SK-N-SH (cell line): ENCODE data around the gene BAIAP3. TPM values are rescaled to one million over a fixed set of nuclear protein-coding genes. Genes with fewer than 3 reads are reported as not detected.

Source experiments
- CTCF ChIA-PET: fragments of 300-600, 350-600 bp; formaldehyde crosslinking; extraction: SDS; loops from one replicate; lab custom pipeline; 2021; lab: Yijun Ruan, JAX
- POLR2A ChIA-PET: fragments of 350-600 bp; sonication (Branson Sonifier 250); formaldehyde crosslinking; extraction: SDS; loops from one replicate; lab custom pipeline; 2020; ENCODE audit warnings: antibody characterized with exemption, inconsistent platforms; lab: Yijun Ruan, JAX
- DNase-seq: peaks from one replicate; pipeline ENCODE4 v3.0.0; 2012
- H2AFZ ChIP-seq: fragments of 200-600 bp; sonication (generic); 2 replicates; pipeline ENCODE4 v1.8.1; 2016; ENCODE audit warnings: antibody characterized with exemption, mild to moderate bottlenecking, low read depth
- H3F3A ChIP-seq: fragments of 200-600 bp; sonication (generic); replicated peaks from 2 replicates; pipeline ENCODE3; 2016; ENCODE audit warnings: antibody characterized with exemption, mild to moderate bottlenecking; ENCODE audit not compliant: insufficient read depth
- H3K27ac ChIP-seq, 2 experiments: fragments of 200-500 bp in 1 of 2; fragments of 200-600 bp in 1 of 2; sonication (Bioruptor generic) in 1 of 2; sonication (generic), shearing (Covaris generic) in 1 of 2; 2 replicates each; pipeline versions ENCODE4 v1.5.1 to v1.6.1; 2014 to 2016; ENCODE audit warnings: low read depth in 2 of 2, inconsistent platforms in 1 of 2, low read length in 1 of 2, mild to moderate bottlenecking in 1 of 2, mixed read lengths in 1 of 2
- H3K27me3 ChIP-seq: fragments of 200-600 bp; sonication (generic), shearing (Covaris generic); 2 replicates; pipeline ENCODE4 v1.6.1; 2016; ENCODE audit warnings: mixed run types; ENCODE audit not compliant: insufficient read depth
- H3K36me3 ChIP-seq, 2 experiments: fragments of 200-500 bp in 1 of 2; fragments of 200-600 bp in 1 of 2; sonication (Bioruptor generic) in 1 of 2; sonication (generic) in 1 of 2; replicated peaks in 1 of 2; 2 replicates each; pipeline versions ENCODE3 to v1.5.1; 2014 to 2016; ENCODE audit warnings: low read length in 1 of 2, mild to moderate bottlenecking in 1 of 2; ENCODE audit not compliant: insufficient read depth in 2 of 2, control insufficient read depth in 1 of 2
- H3K4me1 ChIP-seq, 2 experiments: fragments of 200-500 bp in 1 of 2; fragments of 200-600 bp in 1 of 2; sonication (Bioruptor generic) in 1 of 2; sonication (generic), shearing (Covaris generic) in 1 of 2; 2 replicates each; pipeline versions ENCODE4 v1.5.1 to v1.6.1; 2014 to 2016; ENCODE audit warnings: low read depth in 1 of 2, low read length in 1 of 2, mixed run types in 1 of 2; ENCODE audit not compliant: insufficient read depth in 2 of 2, control insufficient read depth in 1 of 2
- H3K4me2 ChIP-seq: fragments of 200-600 bp; sonication (generic), shearing (Covaris generic); 2 replicates; pipeline ENCODE4 v1.6.1; 2017; ENCODE audit warnings: mixed run types
- H3K4me3 ChIP-seq, 2 experiments: fragments of 200-500 bp in 1 of 2; fragments of 200-600 bp in 1 of 2; sonication (Bioruptor generic) in 1 of 2; sonication (generic), shearing (Covaris generic) in 1 of 2; 2 replicates each; pipeline versions ENCODE4 v1.5.1 to v1.8.1; 2014 to 2016; ENCODE audit warnings: low read depth in 2 of 2, inconsistent platforms in 1 of 2, low read length in 1 of 2, mild to moderate bottlenecking in 1 of 2, mixed read lengths in 1 of 2, moderate library complexity in 1 of 2
- H3K79me2 ChIP-seq: fragments of 200-600 bp; sonication (generic); 2 replicates; pipeline ENCODE4 v1.8.1; 2017; ENCODE audit warnings: mild to moderate bottlenecking; ENCODE audit not compliant: insufficient read depth
- H3K9ac ChIP-seq: fragments of 200-600 bp; sonication (generic); 2 replicates; pipeline ENCODE4 v1.6.1; 2017; ENCODE audit warnings: mixed run types
- H3K9me2 ChIP-seq: fragments of 200-600 bp; sonication (generic); 2 replicates; pipeline ENCODE4 v1.6.1; 2017; ENCODE audit warnings: mixed run types
- H3K9me3 ChIP-seq: fragments of 200-600 bp; sonication (generic); 2 replicates; pipeline ENCODE4 v1.6.1; 2017; ENCODE audit warnings: mixed run types, mild to moderate bottlenecking, moderate library complexity
- H4K20me1 ChIP-seq: fragments of 200-600 bp; sonication (generic); 2 replicates; pipeline ENCODE4 v1.6.1; 2017; ENCODE audit warnings: mild to moderate bottlenecking, mixed run types; ENCODE audit not compliant: insufficient read depth
- ELF1 ChIP-seq: IDR thresholded peaks from 2 replicates; pipeline ENCODE4 v1.4.0; 2012
- EZH2phosphoT487 ChIP-seq: fragments of 200-600 bp; sonication (generic); IDR thresholded peaks from 2 replicates; pipeline ENCODE4 v1.6.1; 2017; ENCODE audit warnings: low read depth, mixed run types, mild to moderate bottlenecking, antibody characterized with exemption, moderate library complexity, borderline replicate concordance
- GABPA ChIP-seq: IDR thresholded peaks from 2 replicates; pipeline ENCODE4 v1.4.0; 2012; ENCODE audit warnings: low read depth, mild to moderate bottlenecking
- MAX ChIP-seq: IDR thresholded peaks from 2 replicates; pipeline ENCODE4 v1.4.0; 2012; ENCODE audit warnings: low read depth
- NFIC ChIP-seq: IDR thresholded peaks from 2 replicates; pipeline ENCODE4 v1.4.0; 2012; ENCODE audit warnings: borderline replicate concordance
- NRF1 ChIP-seq: IDR thresholded peaks from 2 replicates; pipeline ENCODE4 v1.6.1; 2012; ENCODE audit warnings: low read depth, mild to moderate bottlenecking, low read length
- RAD21 ChIP-seq: IDR thresholded peaks from 2 replicates; pipeline ENCODE4 v1.6.1; 2012; ENCODE audit warnings: mild to moderate bottlenecking, low read length
- REST ChIP-seq: IDR thresholded peaks from 2 replicates; pipeline ENCODE4 v1.6.1; 2012; ENCODE audit warnings: mild to moderate bottlenecking, low read depth, low read length, moderate library complexity
- RXRA ChIP-seq: IDR thresholded peaks from 2 replicates; pipeline ENCODE4 v1.4.0; 2012; ENCODE audit warnings: low read depth, mild to moderate bottlenecking, borderline replicate concordance
- SIN3A ChIP-seq: IDR thresholded peaks from 2 replicates; pipeline ENCODE4 v1.6.1; 2012; ENCODE audit warnings: low read depth, mild to moderate bottlenecking, low read length, moderate library complexity, borderline replicate concordance
- SMC3 ChIP-seq: IDR thresholded peaks from 2 replicates; pipeline ENCODE4 v1.6.1; 2012; ENCODE audit warnings: low read depth, low read length, improper control_type of control experiment
- TAF1 ChIP-seq: IDR thresholded peaks from 2 replicates; pipeline ENCODE4 v1.6.1; 2012; ENCODE audit warnings: low read depth, mild to moderate bottlenecking, low read length, moderate library complexity, borderline replicate concordance
- TEAD4 ChIP-seq: IDR thresholded peaks from 2 replicates; pipeline ENCODE4 v1.4.0; 2012; ENCODE audit warnings: mild to moderate bottlenecking, borderline replicate concordance; ENCODE audit not compliant: insufficient read depth
- USF2 ChIP-seq: fragments of 150-350 bp; IDR thresholded peaks from 2 replicates; pipeline ENCODE4 v1.6.1; 2017; ENCODE audit warnings: antibody characterized with exemption, low read length, low read depth, borderline replicate concordance
- WGBS: methylation state at CpG from one replicate; pipeline ENCODE4 v1.1.6; 2017; ENCODE audit warnings: low lambda C conversion rate; 5-methylcytosine and 5-hydroxymethylcytosine counted together
- polyA plus RNA-seq, 3 experiments: library from polyadenylated mRNA; depleted of rRNA; stranded (reverse); fragments of >200 nt; gene quantifications; 2 replicates each; pipeline ENCODE4 v1.2.3, GENCODE V29; 2012

Gene BAIAP3
- polyA plus RNA-seq, 1 of the 3 experiments (the other 2 are of a cell fraction), result 1.1 TPM

GRCh38 chr16:1314399-1315068, 18.9 kb upstream of the BAIAP3 start:
- H2AFZ ChIP-seq, result no peak overlapping the region
- no peaks in the 10 kb centered on the region for H3K9me2 ChIP-seq
- DNase-seq, result no peak
- no peaks in the 10 kb centered on the region for H3K27me3 ChIP-seq
- 97% methylated on average over 7 of the region's 28 CpGs for WGBS
- H3K4me2 ChIP-seq, result no peak overlapping the region
- peaks cover 96% of the 10 kb centered on the region for H4K20me1 ChIP-seq
- ChIA-PET CTCF (interaction anchor here (0.6 kb wide), 1 partner anchor 17 kb away, joined by 3 read pairs; no protein-coding TSS in a partner anchor), POLR2A (interaction anchor here (1.4 kb wide), 1 partner anchor 18 kb away, joined by 4 read pairs; no protein-coding TSS in a partner anchor)
- H3K9ac ChIP-seq, result no peak overlapping the region
- no peaks in the 10 kb centered on the region for H3K9me3 ChIP-seq
- H3K4me3 ChIP-seq, result no peak overlapping the region
- H3K27ac ChIP-seq, result no peak overlapping the region
- H3F3A ChIP-seq, result no peaks in the 10 kb centered on the region
- H3K79me2 ChIP-seq, result peaks cover 95% of the 10 kb centered on the region
- TF ChIP-seq RXRA (no peak), USF2 (no peak), SIN3A (no peak)
- peaks cover 10 to 25% of the 10 kb centered on the region in 2 experiments; a peak in 2 of 4 replicates for H3K4me1 ChIP-seq
- H3K36me3 ChIP-seq, result peaks cover 25 to 69% of the 10 kb centered on the region in 2 experiments

- Histone ChIP-seq H3K4me1 (peaks cover 10 to 25% of the 10 kb centered on the region in 2 experiments; a peak in 2 of 4 replicates), H3K27ac (no peak overlapping the region), H3K36me3 (peaks cover 27 to 77% of the 10 kb centered on the region in 2 experiments), H3K9ac (no peak overlapping the region), H2AFZ (no peak overlapping the region), H3F3A (no peaks in the 10 kb centered on the region)
- ChIA-PET CTCF (interaction anchor here (0.6 to 1.2 kb wide), 3 partner anchors 16 to 23 kb away, joined by 3 to 5 read pairs (median 4); no protein-coding TSS in a partner anchor), POLR2A (no interaction called here)
- TF ChIP-seq SMC3 (no peak), RXRA (no peak), NRF1 (no peak), ELF1 (no peak), TEAD4 (no peak), REST (no peak), TAF1 (no peak), NFIC (no peak), GABPA (no peak), RAD21 (no peak), SIN3A (no peak), MAX (no peak), EZH2phosphoT487 (no peak)
- TF ChIP-seq, all 33 proteins: peak for 0
- 91% methylated on average over 30 of the region's 46 CpGs for WGBS
- Histone ChIP-seq H4K20me1 (peaks cover 96% of the 10 kb centered on the region), H3K79me2 (peaks cover 90% of the 10 kb centered on the region), H3K27me3 (no peaks in the 10 kb centered on the region), H3K9me2 (no peaks in the 10 kb centered on the region), H3K4me3 (no peak overlapping the region), H3K4me2 (no peak overlapping the region), H3K9me3 (no peaks in the 10 kb centered on the region)
- DNase-seq, result no peak
Measured at GRCh38 chr16:1315081-1316032, 18.1 kb upstream of the BAIAP3 start.
